ENCODE results near the gene HPCAL1. TPM values are rescaled to one million over a fixed set of nuclear protein-coding genes. Genes with fewer than 3 reads are reported as not detected.
A peak's percentile ranks its signal among the peaks of the same experiment; 100 is the strongest.
"Not testable (repeated sequence)": the region's sequence is repeated elsewhere in the genome, so short reads cannot be mapped to it uniquely, and the experiment has no call there.

The HPCAL1 gene
- total RNA-seq, 1 donor from 2014 or later = 160 TPM

DNA sequence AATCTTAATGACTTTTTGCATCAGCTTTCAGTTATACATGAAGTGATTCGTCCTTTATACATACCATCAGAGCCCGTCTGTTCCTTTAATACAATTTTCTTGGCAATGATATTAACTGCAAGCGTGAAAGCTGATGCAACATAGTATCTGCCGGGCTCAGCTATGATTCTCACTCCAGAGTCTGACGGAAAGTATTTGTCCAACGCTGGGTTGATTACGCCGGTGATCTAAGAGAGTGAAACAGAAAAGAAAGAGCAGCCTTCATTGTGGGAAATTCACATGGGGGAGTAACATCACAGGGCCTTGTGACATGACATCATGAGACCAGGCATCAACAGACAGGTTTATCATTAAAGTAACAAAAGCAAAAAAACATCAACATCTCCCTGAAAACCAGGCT lies 139.2 kb downstream of the HPCAL1 start:
- Histone ChIP-seq H3K27me3 (no peaks in the 10 kb centered on the region), H3K4me3 (no peak overlapping the region), H3K4me1 (peaks cover 16% of the 10 kb centered on the region), H3K9me3 (no peaks in the 10 kb centered on the region), H3K36me3 (peaks cover 62% of the 10 kb centered on the region), H3K27ac (no peak overlapping the region)
- intact Hi-C loops (cut with DNase I) = no loop called here
- ATAC-seq (no peak), DNase-seq (no peak)
- TF ChIP-seq, protein P1, sequence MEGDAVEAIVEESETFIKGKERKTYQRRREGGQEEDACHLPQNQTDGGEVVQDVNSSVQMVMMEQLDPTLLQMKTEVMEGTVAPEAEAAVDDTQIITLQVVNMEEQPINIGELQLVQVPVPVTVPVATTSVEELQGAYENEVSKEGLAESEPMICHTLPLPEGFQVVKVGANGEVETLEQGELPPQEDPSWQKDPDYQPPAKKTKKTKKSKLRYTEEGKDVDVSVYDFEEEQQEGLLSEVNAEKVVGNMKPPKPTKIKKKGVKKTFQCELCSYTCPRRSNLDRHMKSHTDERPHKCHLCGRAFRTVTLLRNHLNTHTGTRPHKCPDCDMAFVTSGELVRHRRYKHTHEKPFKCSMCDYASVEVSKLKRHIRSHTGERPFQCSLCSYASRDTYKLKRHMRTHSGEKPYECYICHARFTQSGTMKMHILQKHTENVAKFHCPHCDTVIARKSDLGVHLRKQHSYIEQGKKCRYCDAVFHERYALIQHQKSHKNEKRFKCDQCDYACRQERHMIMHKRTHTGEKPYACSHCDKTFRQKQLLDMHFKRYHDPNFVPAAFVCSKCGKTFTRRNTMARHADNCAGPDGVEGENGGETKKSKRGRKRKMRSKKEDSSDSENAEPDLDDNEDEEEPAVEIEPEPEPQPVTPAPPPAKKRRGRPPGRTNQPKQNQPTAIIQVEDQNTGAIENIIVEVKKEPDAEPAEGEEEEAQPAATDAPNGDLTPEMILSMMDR (IDR thresholded peaks at IDR 0.05) = no peak

DNA sequence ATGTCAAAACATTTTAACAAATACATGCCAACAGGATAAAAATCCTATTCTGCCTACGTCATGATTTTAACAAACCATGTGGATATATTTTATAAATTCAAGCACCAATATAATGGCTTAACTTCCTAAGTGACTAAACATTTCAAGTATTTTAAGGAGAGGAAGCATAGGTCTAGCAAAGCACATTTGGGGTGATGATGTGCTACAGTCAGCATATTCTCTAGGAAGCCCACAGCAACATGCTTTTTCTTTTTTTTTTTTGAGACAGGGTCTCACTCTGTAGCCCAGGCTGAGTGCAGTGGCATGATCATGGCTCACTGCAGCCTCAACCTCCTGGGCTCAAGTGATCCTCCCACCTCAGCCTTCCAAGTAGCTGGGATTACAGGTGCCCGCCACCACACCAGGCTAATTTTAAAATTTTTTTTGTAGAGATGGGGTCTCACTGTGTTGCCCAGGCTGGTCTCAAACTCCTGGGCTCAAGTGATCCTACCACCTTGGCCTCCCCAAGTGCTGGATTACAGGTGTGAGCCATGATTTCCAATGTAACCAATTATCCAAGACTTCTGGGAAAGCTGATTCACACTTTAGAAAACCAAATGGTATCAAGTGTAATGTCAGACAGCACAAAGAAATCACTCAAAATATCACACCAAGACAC lies 139.9 kb downstream of the HPCAL1 start:
- H3K4me3 ChIP-seq; H3K27me3 ChIP-seq; H3K27ac ChIP-seq; intact Hi-C loops (cut with DNase I); ATAC-seq; DNase-seq; H3K9me3 ChIP-seq: not testable (repeated sequence)
- Histone ChIP-seq H3K4me1 (peaks cover 21% of the 10 kb centered on the region), H3K36me3 (peaks cover 62% of the 10 kb centered on the region)

DNA sequence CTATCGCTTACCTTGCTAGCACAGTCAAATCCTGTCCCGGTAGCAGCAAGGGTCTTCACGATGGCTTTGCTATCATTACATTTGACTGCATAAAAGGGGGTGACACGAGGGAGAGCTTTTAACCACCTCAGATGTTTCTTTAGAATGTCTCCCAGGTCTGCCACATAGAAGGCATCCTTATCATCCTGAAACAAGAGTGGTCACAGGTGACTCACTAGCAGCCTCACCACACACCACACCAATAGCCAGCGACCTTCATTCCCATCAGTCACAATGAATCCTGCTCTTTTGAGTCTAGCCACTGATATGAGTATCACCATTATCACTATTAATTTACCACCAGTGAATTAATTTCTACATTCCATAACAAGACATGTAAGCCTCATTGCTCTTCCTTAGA lies 141.8 kb downstream of the HPCAL1 start:
- no peak overlapping the region for H3K27ac ChIP-seq

DNA sequence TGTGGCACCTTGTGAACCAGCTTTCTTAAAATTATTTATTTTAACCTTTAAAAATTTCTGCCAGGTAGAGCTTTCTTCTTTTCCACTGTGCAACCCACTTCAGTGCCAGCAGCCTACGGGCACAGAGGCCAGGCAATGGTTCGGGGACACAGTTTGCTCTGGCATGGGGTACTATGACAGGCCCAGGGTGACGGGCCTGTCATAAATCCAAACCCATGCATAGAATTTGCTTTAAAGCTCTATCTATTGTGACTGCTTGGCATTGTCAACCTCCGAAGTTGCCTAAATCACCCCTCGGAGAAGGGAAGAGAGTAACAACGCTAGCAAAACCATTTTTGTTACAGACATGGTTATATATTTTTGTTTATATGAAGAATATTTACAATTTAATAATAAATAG lies 143.9 kb downstream of the HPCAL1 start:
- ATAC-seq = no peak
- no peak for DNase-seq
- peaks cover 34% of the 10 kb centered on the region for H3K36me3 ChIP-seq
- no peaks in the 10 kb centered on the region for H3K27me3 ChIP-seq
- intact Hi-C loops (cut with DNase I) = no loop called here
- H3K27ac ChIP-seq = peak overlapping the region; percentile 92
- peak overlapping the region; percentile 64 for H3K4me3 ChIP-seq
- H3K9me3 ChIP-seq = no peaks in the 10 kb centered on the region
- TF ChIP-seq, protein P1 (IDR thresholded peaks at IDR 0.05) = no peak
- H3K4me1 ChIP-seq = peaks cover 38% of the 10 kb centered on the region

More for the DNA sequence above, 141.8 kb downstream of the HPCAL1 start:
- Histone ChIP-seq H3K27me3 (no peaks in the 10 kb centered on the region), H3K9me3 (no peaks in the 10 kb centered on the region), H3K4me1 (peaks cover 25% of the 10 kb centered on the region), H3K36me3 (peaks cover 56% of the 10 kb centered on the region), H3K4me3 (no peak overlapping the region)
- DNase-seq (no peak), ATAC-seq (no peak)
- intact Hi-C loops (cut with DNase I) = no loop called here
- TF ChIP-seq, protein P1 (IDR thresholded peaks at IDR 0.05) = no peak

DNA sequence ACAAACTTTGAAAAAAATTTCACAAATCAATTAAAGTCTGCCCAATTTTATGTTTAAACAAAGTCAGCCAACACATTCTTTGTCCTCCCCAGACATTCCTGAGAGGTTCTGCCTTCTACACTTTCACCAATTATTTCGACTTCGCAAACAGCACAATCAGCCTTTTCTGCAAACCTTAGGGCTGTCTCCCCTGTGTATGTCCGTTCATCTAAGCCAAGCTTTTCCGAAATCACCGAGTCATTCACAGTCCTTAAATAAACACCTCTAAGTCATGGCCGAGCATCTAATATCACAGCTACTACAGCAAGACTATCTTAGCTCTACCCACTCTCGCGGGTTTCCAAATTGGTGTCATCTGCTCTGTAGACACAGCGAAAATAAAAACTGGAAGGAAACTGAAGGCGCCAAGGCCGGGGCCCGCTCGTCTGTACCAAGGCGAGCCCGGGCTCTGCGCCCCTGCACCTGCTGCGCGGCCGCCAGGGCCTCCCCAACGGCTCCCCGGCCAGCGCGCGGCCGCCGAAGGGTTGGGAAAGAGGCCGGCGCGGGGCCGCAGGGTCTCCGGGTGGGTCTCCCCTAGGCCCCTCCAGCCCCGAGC lies 144.7 kb downstream of the HPCAL1 start:
- Histone ChIP-seq H3K36me3 (peaks cover 27% of the 10 kb centered on the region), H3K9me3 (no peaks in the 10 kb centered on the region), H3K4me1 (peaks cover 38% of the 10 kb centered on the region), H3K27me3 (no peaks in the 10 kb centered on the region), H3K4me3 (peak overlapping the region; percentile 64), H3K27ac (peak overlapping the region; percentile 92)
- TF ChIP-seq, protein P1 (IDR thresholded peaks at IDR 0.05) = no peak
- no peak for DNase-seq
- ATAC-seq = peak; percentile 28
- intact Hi-C loops (cut with DNase I) = no loop called here

DNA sequence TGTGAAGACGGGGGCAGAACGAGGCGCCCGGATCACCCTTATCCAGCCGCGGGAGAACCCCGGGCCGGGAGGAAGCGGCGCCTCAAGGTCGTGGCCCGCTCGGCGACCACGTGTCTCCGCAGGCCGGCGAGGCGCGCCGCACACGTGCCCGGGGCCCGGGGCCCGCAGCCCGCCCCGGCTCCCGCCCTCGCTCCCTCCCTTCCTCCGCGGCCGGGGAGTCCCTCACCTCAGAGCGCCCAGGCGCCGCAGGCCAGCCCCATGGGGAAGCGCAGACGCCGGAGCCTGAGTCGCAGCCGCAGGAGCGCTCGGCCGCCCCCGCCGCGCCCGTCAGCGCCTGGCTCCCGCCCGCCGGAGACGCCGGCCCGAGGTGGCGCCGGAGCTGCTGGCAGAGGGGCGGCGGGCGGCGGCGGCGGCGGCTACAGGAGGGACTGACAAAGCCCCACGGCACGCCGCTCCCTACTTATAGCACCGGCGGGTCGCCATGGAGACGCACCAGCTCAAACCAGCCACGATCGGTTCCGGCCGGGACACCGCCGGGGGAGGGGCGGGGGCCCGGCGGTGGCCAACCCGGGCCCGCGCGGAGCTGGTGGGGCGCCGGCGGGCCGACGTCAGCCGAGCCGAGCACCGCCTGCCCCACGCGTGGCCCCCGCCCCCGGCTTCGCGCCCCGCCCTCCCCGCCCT lies 145.3 kb downstream of the HPCAL1 start, which contains the start of gene ODC1:
Gene ODC1, minus strand, starts transcription at position 433 of the 681 bp plus-strand sequence. CDS start 3,295 bp downstream, outside the sequence.
- Histone ChIP-seq H3K9me3 (no peaks in the 10 kb centered on the region), H3K4me1 (peaks cover 38% of the 10 kb centered on the region), H3K27me3 (no peaks in the 10 kb centered on the region), H3K4me3 (peak within 1 kb of the TSS; percentile 69), H3K36me3 (peaks cover 20% of the 10 kb centered on the region), H3K27ac (peak within 1 kb of the TSS; percentile 92)
- intact Hi-C loops (cut with DNase I) = no loop called here
- DNase-seq (peak; percentile 99), ATAC-seq (peak; percentile 89)
- TF ChIP-seq, protein P1 (IDR thresholded peaks at IDR 0.05) = no peak
